GM12892 (cell line): Measurements from ENCODE around the gene CDS2.

Source experiments
- POLR2A ChIP-seq: IDR thresholded peaks from 2 replicates; pipeline ENCODE4 v1.6.1; 2011; ENCODE audit warnings: low read depth, low read length, control low read depth
- POLR2AphosphoS5 ChIP-seq: IDR thresholded peaks from 2 replicates; pipeline ENCODE4 v1.6.1; 2011; ENCODE audit warnings: low read depth, low read length, control low read depth

- no peak for TF ChIP-seq POLR2A
- no peak for TF ChIP-seq POLR2AphosphoS5
Measured at GRCh38 chr20:5170341-5170740, 43.5 kb downstream of the CDS2 start.
